GM20000 (cell line): Measurements from ENCODE around the gene HECTD4.

Experiments used
- DNase-seq: peaks from one replicate; pipeline ENCODE4 v3.0.0; 2012; ENCODE audit warnings: low spot score
- TF ChIP-seq, protein P1 (sequence below): IDR thresholded peaks from 2 replicates; pipeline ENCODE4 v1.5.1; 2012; ENCODE audit warnings: mild to moderate bottlenecking, control low read depth; ENCODE audit errors: extremely low read depth, missing control alignments

HECTD4 gene

DNA sequence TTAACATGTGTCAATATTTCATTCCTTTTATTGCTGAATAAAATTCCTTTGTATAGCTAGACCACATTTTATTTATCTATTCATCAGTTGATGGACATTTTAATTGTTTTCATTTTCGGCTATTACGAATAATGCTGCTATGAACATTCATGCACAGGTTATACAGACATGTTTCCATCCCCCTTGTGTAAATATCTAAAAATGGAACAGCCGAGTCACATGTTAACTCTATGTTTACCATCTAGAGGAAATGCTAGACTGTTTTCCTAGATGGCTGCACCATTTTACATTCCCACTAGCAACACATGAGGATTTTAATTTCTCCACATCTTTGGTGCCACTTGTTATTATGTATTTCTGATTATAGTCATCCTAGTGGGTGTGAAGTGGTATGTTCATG, 49.2 kb downstream of the HECTD4 start:
- TF ChIP-seq, protein P1, sequence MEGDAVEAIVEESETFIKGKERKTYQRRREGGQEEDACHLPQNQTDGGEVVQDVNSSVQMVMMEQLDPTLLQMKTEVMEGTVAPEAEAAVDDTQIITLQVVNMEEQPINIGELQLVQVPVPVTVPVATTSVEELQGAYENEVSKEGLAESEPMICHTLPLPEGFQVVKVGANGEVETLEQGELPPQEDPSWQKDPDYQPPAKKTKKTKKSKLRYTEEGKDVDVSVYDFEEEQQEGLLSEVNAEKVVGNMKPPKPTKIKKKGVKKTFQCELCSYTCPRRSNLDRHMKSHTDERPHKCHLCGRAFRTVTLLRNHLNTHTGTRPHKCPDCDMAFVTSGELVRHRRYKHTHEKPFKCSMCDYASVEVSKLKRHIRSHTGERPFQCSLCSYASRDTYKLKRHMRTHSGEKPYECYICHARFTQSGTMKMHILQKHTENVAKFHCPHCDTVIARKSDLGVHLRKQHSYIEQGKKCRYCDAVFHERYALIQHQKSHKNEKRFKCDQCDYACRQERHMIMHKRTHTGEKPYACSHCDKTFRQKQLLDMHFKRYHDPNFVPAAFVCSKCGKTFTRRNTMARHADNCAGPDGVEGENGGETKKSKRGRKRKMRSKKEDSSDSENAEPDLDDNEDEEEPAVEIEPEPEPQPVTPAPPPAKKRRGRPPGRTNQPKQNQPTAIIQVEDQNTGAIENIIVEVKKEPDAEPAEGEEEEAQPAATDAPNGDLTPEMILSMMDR, result no peak
- no peak for DNase-seq

DNA sequence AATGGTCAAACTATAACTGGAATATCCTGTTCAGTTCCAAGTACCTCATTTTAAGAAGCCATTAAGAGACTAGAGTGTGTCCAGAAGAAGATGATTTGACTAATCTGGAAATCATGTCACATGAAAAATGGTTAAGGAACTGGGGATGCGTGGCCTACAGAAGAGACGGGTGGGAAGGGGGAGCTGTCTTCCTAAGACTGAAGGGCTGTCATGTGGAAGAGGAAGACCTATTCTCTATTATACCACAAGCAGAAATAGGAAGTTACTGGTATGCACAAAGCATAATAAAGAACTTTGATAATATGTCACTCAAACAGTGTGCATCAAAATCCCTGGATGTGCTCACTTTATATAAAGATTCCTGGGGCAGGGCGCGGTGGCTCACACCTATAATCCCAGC, 50.3 kb downstream of the HECTD4 start:
- no peak for DNase-seq
- TF ChIP-seq, protein P1, result no peak

DNA sequence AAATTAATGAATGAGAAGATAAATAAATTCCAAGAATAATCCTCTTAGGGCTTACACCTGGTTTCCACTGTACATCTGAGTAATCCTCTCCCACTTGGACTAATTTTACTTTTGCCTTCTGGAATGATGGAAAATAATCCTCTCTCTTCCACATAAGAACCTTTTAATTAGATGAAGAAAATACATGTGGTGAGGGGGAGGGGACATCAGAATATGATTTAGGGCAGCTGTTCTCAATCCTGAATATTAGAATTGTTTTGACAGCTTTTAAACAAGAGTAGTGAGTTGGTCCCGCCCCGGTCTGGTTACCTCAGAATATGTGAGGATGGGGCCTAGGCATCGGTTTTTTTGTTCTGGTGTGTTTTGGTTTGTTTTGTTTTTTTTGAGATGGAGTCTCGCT, 51.5 kb downstream of the HECTD4 start:
- no peak for DNase-seq

DNA sequence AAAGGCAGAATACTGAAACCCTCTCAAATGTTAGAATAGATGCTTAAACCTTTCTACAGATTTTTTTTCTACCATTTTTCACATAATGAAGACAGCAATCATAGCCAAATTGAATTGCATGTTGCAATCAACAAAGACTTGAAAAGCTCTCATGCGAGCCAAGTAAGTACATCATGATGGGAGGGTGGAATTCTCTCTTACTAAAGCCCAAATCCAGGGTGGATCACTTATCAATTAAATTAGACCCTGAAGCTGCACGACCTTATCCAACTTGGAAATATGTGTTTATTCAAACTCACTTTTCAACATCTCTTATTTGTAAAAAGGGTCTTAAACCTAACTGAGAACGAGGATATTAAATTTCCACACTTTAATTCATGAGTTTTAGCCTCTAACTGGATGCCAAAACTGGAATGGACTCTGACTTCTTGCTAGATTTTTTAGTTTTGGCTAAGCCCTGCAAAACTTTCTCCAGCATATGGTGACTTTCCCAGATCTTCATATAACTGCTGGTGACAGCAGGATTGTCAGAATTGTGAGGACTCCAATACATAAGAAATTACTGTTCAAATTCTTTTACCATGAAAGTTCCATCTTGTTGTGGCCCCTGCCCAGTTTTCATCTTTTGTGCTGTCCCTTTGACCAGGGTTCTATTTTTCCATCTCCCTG, 53.6 kb downstream of the HECTD4 start:
- TF ChIP-seq, protein P1, result no peak
- DNase-seq, result no peak

More for the DNA sequence above, 51.5 kb downstream of the HECTD4 start:
- TF ChIP-seq, protein P1, result no peak

DNA sequence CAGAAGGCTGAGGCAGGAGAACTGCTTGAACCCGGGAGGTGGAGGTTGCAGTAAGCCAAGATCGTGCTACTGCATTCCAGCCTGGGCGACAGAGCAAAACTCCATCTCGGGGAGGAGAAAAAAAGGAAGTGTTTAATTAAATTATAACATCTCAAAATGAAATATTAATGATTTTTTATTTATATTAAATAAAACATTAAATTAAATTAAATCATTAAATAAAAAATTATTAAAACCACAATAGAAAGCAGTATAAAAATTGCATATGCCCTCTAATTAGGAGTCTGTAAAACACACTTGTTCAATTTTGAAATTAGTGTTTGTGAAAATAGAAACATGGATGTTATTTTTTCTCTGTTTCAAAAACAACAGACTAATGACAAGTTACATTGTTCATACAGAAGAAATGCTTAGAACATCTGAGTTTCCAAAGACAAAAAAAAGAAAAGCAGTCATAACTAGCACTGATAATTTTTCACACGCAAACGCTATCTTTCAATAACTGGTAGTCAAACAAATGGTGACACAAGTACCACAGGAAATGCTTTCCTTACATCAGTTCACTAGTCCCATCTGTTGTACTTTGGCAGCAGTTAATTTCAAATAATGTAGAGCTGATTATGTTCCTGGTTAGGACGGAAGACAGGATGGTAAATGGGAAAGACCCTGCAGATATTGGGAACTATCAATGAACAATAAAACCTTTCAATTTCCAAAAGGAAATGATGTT, 54.9 kb downstream of the HECTD4 start:
- no peak for DNase-seq
- TF ChIP-seq, protein P1, result no peak

DNA sequence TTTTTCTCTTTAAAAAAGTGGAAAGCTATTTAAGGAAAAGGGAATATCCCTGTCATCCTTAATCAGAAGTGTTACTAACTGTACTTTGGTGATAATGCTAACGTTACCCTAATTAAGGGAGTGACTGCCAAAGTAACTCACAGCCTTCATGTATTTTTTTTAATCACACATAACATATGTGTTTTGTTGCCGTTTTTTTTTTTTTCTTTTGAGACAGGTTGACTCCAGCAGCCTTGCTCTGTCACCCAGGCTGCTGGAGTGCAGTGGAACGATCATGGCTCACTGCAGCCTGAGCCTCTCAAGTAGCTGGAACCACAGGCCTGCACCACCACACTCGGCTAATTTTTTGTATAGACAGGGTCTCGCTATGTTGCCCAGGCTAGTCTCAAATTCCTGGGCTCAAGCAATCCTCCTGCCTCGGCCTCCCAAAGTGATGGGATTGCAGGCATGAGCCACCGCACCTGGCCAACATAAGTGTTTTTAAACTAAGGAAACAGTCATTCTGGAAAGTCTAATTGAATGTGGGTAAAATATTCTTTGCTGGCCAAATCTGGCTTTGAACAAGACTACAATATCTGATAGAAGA, 56.5 kb downstream of the HECTD4 start:
- TF ChIP-seq, protein P1, result no peak
- no peak for DNase-seq

DNA sequence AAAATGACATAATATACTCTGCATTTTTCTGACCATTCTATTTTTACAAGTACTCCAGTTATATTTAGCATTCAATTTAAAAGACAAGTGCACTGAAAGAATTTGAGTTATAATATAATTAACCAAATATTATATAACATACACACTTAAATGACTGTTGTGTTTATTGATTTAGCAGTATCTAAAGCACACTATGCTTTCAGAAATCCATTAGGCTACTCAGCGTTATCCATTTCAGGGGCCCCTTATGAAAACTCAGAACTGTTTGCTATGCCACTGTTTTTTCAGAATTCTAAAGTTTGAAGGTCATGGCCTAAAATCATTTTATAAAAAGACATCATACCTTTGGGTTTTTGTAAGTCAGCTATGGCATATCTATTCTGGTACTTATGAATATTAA, 57.1 kb downstream of the HECTD4 start:
- TF ChIP-seq, protein P1, result no peak
- no peak for DNase-seq
